ENCODE results near the gene MAD1L1.

MAD1L1 gene

DNA sequence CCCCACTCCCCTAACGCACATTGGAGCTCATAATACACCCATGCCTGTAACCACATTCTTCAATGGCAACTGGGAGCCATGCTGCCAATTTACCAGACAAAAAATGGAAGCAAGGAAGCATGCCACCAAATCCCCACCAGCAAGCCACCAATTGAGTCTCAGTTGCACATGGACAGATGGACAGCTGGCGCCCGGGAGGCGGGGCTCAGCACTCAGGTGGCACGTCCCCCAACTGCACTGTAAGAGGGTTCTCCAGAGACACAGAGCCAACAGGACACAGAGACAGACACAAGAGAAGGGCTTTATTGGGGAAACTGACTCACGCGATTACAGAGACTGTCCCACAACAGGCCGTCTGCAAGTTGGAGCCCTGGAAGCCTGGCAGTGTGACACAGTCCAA is 2.5 kb downstream of the MAD1L1 start:
- Histone ChIP-seq H4K20me1 (ENCODE audit: insufficient read depth) (peaks cover 3% of the 10 kb centered on the region; the same call in 1 of the 2 replicates), H3K27me3 (ENCODE audit: insufficient read depth, low read depth) (no peaks in the 10 kb centered on the region), H3K27ac (no peak overlapping the region), H3K9ac (no peak overlapping the region), H2AFZ (ENCODE audit: low read depth) (no peak overlapping the region), H3K36me3 (ENCODE audit: insufficient read depth) (peaks cover 8% of the 10 kb centered on the region; the same call in 1 of the 2 replicates), H3K4me2 (no peak overlapping the region), H3K4me1 (ENCODE audit: low read depth, poor library complexity, severe bottlenecking) (peaks cover 15% of the 10 kb centered on the region), H3K79me2 (ENCODE audit: insufficient read depth, low read depth) (peaks cover 39% of the 10 kb centered on the region; the same call in 1 of the 2 replicates), H3K4me3 (IDR thresholded peaks at IDR 0.05; ENCODE audit: insufficient read depth, low read depth, low read length) (no peak overlapping the region)
- TF ChIP-seq, protein P1, sequence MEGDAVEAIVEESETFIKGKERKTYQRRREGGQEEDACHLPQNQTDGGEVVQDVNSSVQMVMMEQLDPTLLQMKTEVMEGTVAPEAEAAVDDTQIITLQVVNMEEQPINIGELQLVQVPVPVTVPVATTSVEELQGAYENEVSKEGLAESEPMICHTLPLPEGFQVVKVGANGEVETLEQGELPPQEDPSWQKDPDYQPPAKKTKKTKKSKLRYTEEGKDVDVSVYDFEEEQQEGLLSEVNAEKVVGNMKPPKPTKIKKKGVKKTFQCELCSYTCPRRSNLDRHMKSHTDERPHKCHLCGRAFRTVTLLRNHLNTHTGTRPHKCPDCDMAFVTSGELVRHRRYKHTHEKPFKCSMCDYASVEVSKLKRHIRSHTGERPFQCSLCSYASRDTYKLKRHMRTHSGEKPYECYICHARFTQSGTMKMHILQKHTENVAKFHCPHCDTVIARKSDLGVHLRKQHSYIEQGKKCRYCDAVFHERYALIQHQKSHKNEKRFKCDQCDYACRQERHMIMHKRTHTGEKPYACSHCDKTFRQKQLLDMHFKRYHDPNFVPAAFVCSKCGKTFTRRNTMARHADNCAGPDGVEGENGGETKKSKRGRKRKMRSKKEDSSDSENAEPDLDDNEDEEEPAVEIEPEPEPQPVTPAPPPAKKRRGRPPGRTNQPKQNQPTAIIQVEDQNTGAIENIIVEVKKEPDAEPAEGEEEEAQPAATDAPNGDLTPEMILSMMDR (conservative IDR thresholded peaks at IDR 0.05; ENCODE audit: low read depth, low read length): no peak

DNA sequence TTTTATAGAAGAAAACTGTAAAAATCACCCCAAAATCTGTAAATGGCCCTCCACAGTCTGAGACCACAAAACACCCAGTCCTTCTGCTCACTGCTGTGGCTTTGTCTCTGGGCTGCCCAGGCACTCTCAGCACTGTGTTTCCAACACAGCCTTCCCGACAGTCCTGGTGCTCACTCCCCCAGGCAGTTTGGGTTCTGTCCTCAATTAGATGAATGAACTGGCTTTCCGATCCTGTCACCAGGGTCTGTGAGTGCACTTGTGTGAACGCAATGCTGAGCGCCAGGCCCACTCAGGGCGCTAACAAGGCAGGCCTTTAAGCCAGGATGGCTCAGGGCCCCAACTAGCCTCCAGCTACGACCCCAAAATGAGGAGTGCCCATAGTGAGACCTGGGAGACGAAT is 3.3 kb downstream of the MAD1L1 start:
- TF ChIP-seq, protein P1 (conservative IDR thresholded peaks at IDR 0.05; ENCODE audit: low read depth, low read length): no peak
- peaks cover 5% of the 10 kb centered on the region; the same call in 1 of the 2 replicates for H3K36me3 ChIP-seq (ENCODE audit: insufficient read depth)
- H3K27ac ChIP-seq: no peak overlapping the region
- no peaks in the 10 kb centered on the region for H3K27me3 ChIP-seq (ENCODE audit: insufficient read depth, low read depth)
- no peak overlapping the region for H3K9ac ChIP-seq
- peaks cover 3% of the 10 kb centered on the region; the same call in 1 of the 2 replicates for H4K20me1 ChIP-seq (ENCODE audit: insufficient read depth)
- H3K4me1 ChIP-seq (ENCODE audit: low read depth, poor library complexity, severe bottlenecking): peaks cover 15% of the 10 kb centered on the region
- no peak overlapping the region for H3K4me3 ChIP-seq (IDR thresholded peaks at IDR 0.05; ENCODE audit: insufficient read depth, low read depth, low read length)
- H3K79me2 ChIP-seq (ENCODE audit: insufficient read depth, low read depth): peaks cover 39% of the 10 kb centered on the region; the same call in 1 of the 2 replicates
- no peak overlapping the region for H3K4me2 ChIP-seq
- H2AFZ ChIP-seq (ENCODE audit: low read depth): no peak overlapping the region

DNA sequence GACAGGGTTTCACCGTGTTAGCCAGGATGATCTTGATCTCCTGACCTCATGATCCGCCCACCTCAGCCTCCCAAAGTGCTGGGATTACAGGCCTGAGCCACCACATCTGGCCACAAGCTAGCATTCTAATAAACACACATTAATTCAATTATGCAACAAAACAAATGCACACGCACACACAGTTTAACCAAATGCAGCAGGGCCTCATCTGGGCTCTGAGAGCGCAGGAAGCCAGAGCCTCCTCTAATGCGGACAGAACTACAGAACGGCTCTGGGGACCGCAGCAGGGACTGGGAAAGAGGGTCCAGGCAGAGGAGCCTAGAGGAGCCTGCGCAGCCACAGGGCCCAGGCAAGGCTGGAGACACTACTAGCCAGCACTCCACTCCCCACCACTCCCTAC is 3.8 kb downstream of the MAD1L1 start:
- H3K9ac ChIP-seq: no peak overlapping the region
- H3K36me3 ChIP-seq (ENCODE audit: insufficient read depth): peaks cover 5% of the 10 kb centered on the region; the same call in 1 of the 2 replicates
- peaks cover 39% of the 10 kb centered on the region; the same call in 1 of the 2 replicates for H3K79me2 ChIP-seq (ENCODE audit: insufficient read depth, low read depth)
- no peaks in the 10 kb centered on the region for H3K27me3 ChIP-seq (ENCODE audit: insufficient read depth, low read depth)
- H3K4me2 ChIP-seq: no peak overlapping the region
- TF ChIP-seq, protein P1 (conservative IDR thresholded peaks at IDR 0.05; ENCODE audit: low read depth, low read length): no peak
- H3K4me1 ChIP-seq (ENCODE audit: low read depth, poor library complexity, severe bottlenecking): peaks cover 15% of the 10 kb centered on the region
- H4K20me1 ChIP-seq (ENCODE audit: insufficient read depth): peaks cover 3% of the 10 kb centered on the region; the same call in 1 of the 2 replicates
- H3K4me3 ChIP-seq (IDR thresholded peaks at IDR 0.05; ENCODE audit: insufficient read depth, low read depth, low read length): no peak overlapping the region
- H2AFZ ChIP-seq (ENCODE audit: low read depth): no peak overlapping the region
- no peak overlapping the region for H3K27ac ChIP-seq

DNA sequence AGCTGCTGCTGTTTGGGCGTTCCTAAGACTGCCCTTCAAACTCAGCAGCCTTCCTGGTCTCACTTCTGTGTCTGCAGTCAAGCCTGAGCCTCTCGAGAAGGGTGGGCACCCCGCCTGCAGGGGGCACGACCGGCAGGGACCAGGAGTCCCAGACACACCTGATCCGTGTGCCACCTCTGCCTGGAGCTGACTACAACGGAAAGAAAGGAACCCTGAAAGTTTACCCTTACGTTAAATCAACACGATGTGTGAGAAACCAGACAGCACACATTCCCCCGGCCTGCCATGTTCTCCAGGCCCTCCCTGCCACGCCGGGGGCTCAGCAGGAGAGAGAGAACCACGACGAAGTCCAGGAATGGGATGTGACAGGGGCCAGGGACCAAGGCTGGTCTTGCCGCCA is 5.0 kb downstream of the MAD1L1 start:
- TF ChIP-seq, protein P1 (conservative IDR thresholded peaks at IDR 0.05; ENCODE audit: low read depth, low read length): no peak
- H3K4me2 ChIP-seq: no peak overlapping the region
- H3K27ac ChIP-seq: no peak overlapping the region
- H3K36me3 ChIP-seq (ENCODE audit: insufficient read depth): peaks cover 5% of the 10 kb centered on the region; the same call in 1 of the 2 replicates
- peaks cover 11% of the 10 kb centered on the region for H3K4me1 ChIP-seq (ENCODE audit: low read depth, poor library complexity, severe bottlenecking)
- no peak overlapping the region for H3K4me3 ChIP-seq (IDR thresholded peaks at IDR 0.05; ENCODE audit: insufficient read depth, low read depth, low read length)
- no peaks in the 10 kb centered on the region for H3K27me3 ChIP-seq (ENCODE audit: insufficient read depth, low read depth)
- no peak overlapping the region for H2AFZ ChIP-seq (ENCODE audit: low read depth)
- no peak overlapping the region for H3K9ac ChIP-seq
- peaks cover 3% of the 10 kb centered on the region; the same call in 1 of the 2 replicates for H4K20me1 ChIP-seq (ENCODE audit: insufficient read depth)
- peaks cover 39% of the 10 kb centered on the region; the same call in 1 of the 2 replicates for H3K79me2 ChIP-seq (ENCODE audit: insufficient read depth, low read depth)
